NB4 (cell line): Measurements from ENCODE around the gene MAP1LC3C.
"Not testable (repeated sequence)": the region's sequence is repeated elsewhere in the genome, so short reads cannot be mapped to it uniquely, and the experiment has no call there.

Source experiments
- MYC ChIP-seq: IDR thresholded peaks from 2 replicates; pipeline ENCODE4 v1.6.1; 2011; ENCODE audit warnings: low read depth, low read length
- POLR2A ChIP-seq: IDR thresholded peaks from 2 replicates; pipeline ENCODE4 v1.6.1; 2011; ENCODE audit warnings: mild to moderate bottlenecking; ENCODE audit not compliant: insufficient read length; ENCODE audit errors: extremely low read depth
- TF ChIP-seq, protein P1 (sequence below): IDR thresholded peaks from one replicate; pipeline ENCODE4 v1.5.1; 2012; ENCODE audit warnings: low read depth, low read length

DNA sequence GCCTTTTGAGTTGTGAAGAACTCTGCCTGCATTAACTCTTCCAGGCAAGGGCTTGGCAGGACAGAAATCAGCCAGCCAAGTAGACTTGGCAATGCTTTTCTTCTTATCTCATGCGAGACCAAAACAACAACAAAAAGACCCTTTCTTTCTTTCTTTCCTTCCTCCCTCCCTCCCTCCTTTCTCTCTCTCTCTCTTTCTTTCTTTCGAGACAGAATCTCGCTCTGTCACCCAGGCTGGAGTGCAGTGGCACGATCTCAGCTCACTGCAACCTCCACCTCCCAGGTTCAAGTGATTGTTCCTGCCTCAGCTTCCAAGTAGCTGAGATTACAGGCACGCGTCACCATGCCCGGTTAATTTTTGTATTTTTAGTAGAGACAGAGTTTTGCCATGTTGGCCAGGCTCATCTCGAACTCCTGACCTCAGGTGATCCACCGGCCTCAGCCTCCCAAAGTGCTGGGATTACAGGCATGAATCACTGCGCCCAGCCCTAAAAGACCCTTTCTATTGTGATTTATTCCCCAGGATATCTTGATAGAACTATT, 10.4 kb downstream of the MAP1LC3C start:
- not testable (repeated sequence) for TF ChIP-seq POLR2A, MYC
- TF ChIP-seq, protein P1, sequence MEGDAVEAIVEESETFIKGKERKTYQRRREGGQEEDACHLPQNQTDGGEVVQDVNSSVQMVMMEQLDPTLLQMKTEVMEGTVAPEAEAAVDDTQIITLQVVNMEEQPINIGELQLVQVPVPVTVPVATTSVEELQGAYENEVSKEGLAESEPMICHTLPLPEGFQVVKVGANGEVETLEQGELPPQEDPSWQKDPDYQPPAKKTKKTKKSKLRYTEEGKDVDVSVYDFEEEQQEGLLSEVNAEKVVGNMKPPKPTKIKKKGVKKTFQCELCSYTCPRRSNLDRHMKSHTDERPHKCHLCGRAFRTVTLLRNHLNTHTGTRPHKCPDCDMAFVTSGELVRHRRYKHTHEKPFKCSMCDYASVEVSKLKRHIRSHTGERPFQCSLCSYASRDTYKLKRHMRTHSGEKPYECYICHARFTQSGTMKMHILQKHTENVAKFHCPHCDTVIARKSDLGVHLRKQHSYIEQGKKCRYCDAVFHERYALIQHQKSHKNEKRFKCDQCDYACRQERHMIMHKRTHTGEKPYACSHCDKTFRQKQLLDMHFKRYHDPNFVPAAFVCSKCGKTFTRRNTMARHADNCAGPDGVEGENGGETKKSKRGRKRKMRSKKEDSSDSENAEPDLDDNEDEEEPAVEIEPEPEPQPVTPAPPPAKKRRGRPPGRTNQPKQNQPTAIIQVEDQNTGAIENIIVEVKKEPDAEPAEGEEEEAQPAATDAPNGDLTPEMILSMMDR = not testable (repeated sequence)
